GM12878 (cell line): ENCODE measurements around the gene SYTL5. TPM values are rescaled to one million over a fixed set of nuclear protein-coding genes. Genes with fewer than 3 reads are reported as not detected.

Experiments
- ATF7 ChIP-seq: fragments of 450-650 bp; IDR thresholded peaks from 2 replicates; pipeline ENCODE4 v1.6.1; 2016; ENCODE audit warnings: low read depth, mild to moderate bottlenecking
- CEBPB ChIP-seq, 2 experiments: fragments of 150-350 bp in 1 of 2; IDR thresholded peaks; 2 replicates each; pipeline ENCODE4 v1.6.1; 2012 to 2014; ENCODE audit warnings: low read depth in 2 of 2, low read length in 2 of 2, borderline replicate concordance in 1 of 2, inconsistent platforms in 1 of 2
- EED ChIP-seq: sonication (generic); IDR thresholded peaks from 2 replicates; pipeline ENCODE4 v1.6.1; 2016; ENCODE audit warnings: antibody characterized with exemption, low read depth
- EP300 ChIP-seq, 2 experiments: fragments of 150-350 bp in 1 of 2; IDR thresholded peaks; 2 replicates each; pipeline ENCODE4 v1.6.1; 2011 to 2012; ENCODE audit warnings: low read depth in 2 of 2, low read length in 2 of 2, borderline replicate concordance in 1 of 2, improper control_type of control experiment in 1 of 2, inconsistent platforms in 1 of 2; ENCODE audit not compliant: control insufficient read depth in 1 of 2
- GABPA ChIP-seq: IDR thresholded peaks from 2 replicates; pipeline ENCODE4 v1.6.1; 2014; ENCODE audit warnings: antibody characterized with exemption, low read depth, mild to moderate bottlenecking, inconsistent platforms
- HCFC1 ChIP-seq: fragments of 150-350 bp; IDR thresholded peaks from 2 replicates; pipeline ENCODE4 v1.6.1; 2014; ENCODE audit warnings: low read length
- MTA2 ChIP-seq: fragments of 450-650 bp; IDR thresholded peaks from 2 replicates; pipeline ENCODE4 v1.6.1; 2016; ENCODE audit warnings: low read depth, mild to moderate bottlenecking, moderate library complexity
- SREBF2 ChIP-seq: IDR thresholded peaks from 2 replicates; pipeline ENCODE4 v1.6.1; 2012; ENCODE audit warnings: mild to moderate bottlenecking, low read length
- polyA plus RNA-seq, 11 experiments: library from polyadenylated mRNA; depleted of rRNA in 4 of 11; unstranded in 6 of 11; stranded (reverse) in 5 of 11; fragments of >200 nt; fragmentation: Nextera tagmentation in 4 of 11; fragmentation: Illumina TruSeq in 1 of 11; extraction: Ambion mirVana in 4 of 11; extraction: Trizol in 1 of 11; gene quantifications; 1 replicate in 1 of 11; 2 replicates in 10 of 11; pipeline versions ENCODE4 v1.2.1 to v1.2.3, GENCODE V29; 2011 to 2016; ENCODE audit warnings: inconsistent platforms in 2 of 11, missing spikeins in 2 of 11, low read depth in 1 of 11
- total RNA-seq, 4 experiments: library from RNA; depleted of rRNA in 3 of 4; stranded (reverse); fragments of >200 nt in 3 of 4; fragmentation: Illumina TruSeq in 1 of 4; extraction: Trizol in 1 of 4; gene quantifications; 2 replicates each; pipeline versions ENCODE4 v1.2.1 to v1.2.3, GENCODE V29; 2013 to 2021
- TF ChIP-seq, protein P1 (sequence below): fragments of 450-650 bp; IDR thresholded peaks from 2 replicates; pipeline ENCODE4 v1.6.1; 2018; ENCODE audit warnings: borderline replicate concordance, mild to moderate bottlenecking; ENCODE audit not compliant: partially characterized antibody
- TF ChIP-seq, protein P2 (sequence below): IDR thresholded peaks from 2 replicates; pipeline ENCODE4 v1.6.1; 2011; ENCODE audit warnings: low read depth, mild to moderate bottlenecking, low read length, moderate library complexity, borderline replicate concordance; ENCODE audit errors: extremely low read depth

Gene SYTL5
- total and polyA plus RNA-seq, 10 of the 15 experiments (the other 5 are each of a cell fraction or from before 2014, with no cell fraction given) = 0.01 to 0.20 (median 0.04) TPM; not detected in 3

DNA sequence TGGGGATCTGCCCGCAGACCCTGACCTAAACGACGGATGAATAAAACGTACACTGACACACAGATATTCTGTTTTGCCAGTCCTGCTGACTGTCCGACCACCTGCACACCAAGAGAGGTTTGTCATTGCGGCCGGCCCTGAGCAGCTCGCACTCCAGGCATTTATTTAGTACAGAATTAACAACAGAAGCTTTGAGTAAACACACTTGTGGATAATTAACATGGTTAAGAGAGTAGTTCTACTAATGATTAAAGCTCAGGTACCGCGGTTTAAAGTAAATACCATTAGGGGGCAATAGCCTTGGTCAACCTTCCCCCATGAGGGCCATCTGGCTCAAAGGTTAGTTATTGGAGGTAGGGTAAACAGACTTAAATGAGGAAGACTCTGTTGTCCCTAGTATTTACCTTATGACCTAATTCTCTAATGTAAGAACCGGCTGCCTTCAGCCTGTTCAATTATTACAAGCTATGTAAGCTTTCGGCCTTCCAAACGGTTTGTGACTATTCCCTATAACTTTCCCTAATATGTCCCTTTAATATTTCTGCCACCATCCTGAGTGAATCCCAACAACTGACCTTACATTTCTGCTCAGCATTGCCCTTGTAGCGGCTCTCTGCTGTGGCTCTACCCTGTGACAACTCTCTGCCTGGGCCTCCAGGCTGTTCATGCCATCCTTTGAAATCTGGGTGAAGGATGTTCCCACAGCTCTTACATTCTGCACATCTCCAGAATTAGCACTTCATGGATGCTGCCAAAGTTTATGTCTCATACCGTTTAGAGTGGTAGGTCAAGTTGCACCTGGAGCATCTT lies 46.9 kb upstream of the SYTL5 start (continued):
- TF ChIP-seq EP300 (IDR thresholded peaks at IDR 0.05; ENCODE audit: borderline replicate concordance in 1 of 2, control insufficient read depth in 1 of 2, low read depth in 2 of 2, low read length in 2 of 2) (no peak), EED (no peak), GABPA (no peak), CEBPB (IDR thresholded peaks at IDR 0.05; ENCODE audit: borderline replicate concordance in 1 of 2, low read depth in 2 of 2, low read length in 2 of 2) (no peak), ATF7 (no peak), HCFC1 (no peak), MTA2 (no peak), SREBF2 (no peak)
- TF ChIP-seq, protein P1, sequence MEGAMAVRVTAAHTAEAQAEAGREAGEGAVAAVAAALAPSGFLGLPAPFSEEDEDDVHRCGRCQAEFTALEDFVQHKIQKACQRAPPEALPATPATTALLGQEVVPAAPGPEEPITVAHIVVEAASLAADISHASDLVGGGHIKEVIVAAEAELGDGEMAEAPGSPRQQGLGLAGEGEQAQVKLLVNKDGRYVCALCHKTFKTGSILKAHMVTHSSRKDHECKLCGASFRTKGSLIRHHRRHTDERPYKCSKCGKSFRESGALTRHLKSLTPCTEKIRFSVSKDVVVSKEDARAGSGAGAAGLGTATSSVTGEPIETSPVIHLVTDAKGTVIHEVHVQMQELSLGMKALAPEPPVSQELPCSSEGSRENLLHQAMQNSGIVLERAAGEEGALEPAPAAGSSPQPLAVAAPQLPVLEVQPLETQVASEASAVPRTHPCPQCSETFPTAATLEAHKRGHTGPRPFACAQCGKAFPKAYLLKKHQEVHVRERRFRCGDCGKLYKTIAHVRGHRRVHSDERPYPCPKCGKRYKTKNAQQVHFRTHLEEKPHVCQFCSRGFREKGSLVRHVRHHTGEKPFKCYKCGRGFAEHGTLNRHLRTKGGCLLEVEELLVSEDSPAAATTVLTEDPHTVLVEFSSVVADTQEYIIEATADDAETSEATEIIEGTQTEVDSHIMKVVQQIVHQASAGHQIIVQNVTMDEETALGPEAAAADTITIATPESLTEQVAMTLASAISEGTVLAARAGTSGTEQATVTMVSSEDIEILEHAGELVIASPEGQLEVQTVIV = no peak
- TF ChIP-seq, protein P2, sequence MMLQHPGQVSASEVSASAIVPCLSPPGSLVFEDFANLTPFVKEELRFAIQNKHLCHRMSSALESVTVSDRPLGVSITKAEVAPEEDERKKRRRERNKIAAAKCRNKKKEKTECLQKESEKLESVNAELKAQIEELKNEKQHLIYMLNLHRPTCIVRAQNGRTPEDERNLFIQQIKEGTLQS = no peak
